Measurements from ENCODE around the gene PDIK1L.

DNA sequence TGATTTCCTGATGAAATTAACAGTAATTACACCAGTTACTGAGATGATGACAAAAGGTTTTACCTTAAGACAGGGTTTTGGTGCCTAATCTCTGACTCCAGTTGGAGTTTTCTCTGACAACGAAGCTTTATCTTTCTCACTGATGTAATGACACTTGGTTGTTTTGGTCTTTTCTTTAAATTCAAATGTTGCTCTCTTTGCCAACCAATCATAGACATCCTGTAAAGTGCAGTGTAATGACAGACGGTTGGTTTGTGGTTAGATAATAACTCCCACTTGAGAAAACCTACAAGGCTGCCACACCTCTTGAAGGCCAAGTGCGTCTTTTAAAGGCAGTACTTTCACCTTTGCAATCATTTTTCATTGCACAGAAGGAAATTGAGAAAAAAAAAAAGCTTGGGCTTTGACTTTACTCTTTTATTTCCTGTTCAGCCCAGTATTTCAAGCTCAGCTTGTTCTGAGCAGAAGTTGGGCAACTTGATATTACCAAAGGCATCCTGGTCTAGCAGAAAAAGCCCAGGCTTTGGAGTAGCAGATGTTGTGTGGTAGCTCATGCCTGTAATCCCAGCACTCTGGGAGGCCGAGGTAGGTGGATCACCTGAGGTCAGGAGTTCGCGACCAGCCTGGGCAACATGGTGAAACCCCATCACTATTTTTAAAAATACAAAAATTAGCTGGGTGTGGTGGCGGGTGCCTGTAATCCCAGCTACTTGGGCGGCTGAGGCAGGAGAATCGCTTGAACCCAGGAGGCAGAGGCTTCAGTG lies 14.9 kb downstream of the PDIK1L start:
- no peak for TF ChIP-seq EP300 (IDR thresholded peaks at IDR 0.05)
- TF ChIP-seq POLR2A (IDR thresholded peaks at IDR 0.05; ENCODE audit: low read depth), result no peak
- TF ChIP-seq, protein P1, sequence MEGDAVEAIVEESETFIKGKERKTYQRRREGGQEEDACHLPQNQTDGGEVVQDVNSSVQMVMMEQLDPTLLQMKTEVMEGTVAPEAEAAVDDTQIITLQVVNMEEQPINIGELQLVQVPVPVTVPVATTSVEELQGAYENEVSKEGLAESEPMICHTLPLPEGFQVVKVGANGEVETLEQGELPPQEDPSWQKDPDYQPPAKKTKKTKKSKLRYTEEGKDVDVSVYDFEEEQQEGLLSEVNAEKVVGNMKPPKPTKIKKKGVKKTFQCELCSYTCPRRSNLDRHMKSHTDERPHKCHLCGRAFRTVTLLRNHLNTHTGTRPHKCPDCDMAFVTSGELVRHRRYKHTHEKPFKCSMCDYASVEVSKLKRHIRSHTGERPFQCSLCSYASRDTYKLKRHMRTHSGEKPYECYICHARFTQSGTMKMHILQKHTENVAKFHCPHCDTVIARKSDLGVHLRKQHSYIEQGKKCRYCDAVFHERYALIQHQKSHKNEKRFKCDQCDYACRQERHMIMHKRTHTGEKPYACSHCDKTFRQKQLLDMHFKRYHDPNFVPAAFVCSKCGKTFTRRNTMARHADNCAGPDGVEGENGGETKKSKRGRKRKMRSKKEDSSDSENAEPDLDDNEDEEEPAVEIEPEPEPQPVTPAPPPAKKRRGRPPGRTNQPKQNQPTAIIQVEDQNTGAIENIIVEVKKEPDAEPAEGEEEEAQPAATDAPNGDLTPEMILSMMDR (IDR thresholded peaks at IDR 0.05), result no peak
